ENCODE data around the gene NONO. TPM values are rescaled to one million over a fixed set of nuclear protein-coding genes. Genes with fewer than 3 reads are reported as not detected.
"Not testable (repeated sequence)": the region's sequence is repeated elsewhere in the genome, so short reads cannot be mapped to it uniquely, and the experiment has no call there.

NONO gene
- total RNA-seq = 86.8 TPM

GRCh38 chrX:71283403-71284143 is at the start of gene NONO:
Gene NONO (plus strand): TSS chrX:71283635. CDS start chrX:71290638, 7,003 bp downstream.
- ATAC-seq = peak; percentile 88

GRCh38 chrX:71235482-71235881 is 48.0 kb upstream of the NONO start:
- ATAC-seq (no peak), DNase-seq (ENCODE audit: low spot score) (no peak)

More at GRCh38 chrX:71283403-71284143, at the start of gene NONO:
- peak; percentile 86 for DNase-seq (ENCODE audit: low spot score)

GRCh38 chrX:71236836-71237235 is 46.6 kb upstream of the NONO start:
- ATAC-seq (no peak), DNase-seq (ENCODE audit: low spot score) (no peak)

GRCh38 chrX:71239781-71240180 is 43.7 kb upstream of the NONO start:
- DNase-seq (ENCODE audit: low spot score) (no peak), ATAC-seq (no peak)

DNA sequence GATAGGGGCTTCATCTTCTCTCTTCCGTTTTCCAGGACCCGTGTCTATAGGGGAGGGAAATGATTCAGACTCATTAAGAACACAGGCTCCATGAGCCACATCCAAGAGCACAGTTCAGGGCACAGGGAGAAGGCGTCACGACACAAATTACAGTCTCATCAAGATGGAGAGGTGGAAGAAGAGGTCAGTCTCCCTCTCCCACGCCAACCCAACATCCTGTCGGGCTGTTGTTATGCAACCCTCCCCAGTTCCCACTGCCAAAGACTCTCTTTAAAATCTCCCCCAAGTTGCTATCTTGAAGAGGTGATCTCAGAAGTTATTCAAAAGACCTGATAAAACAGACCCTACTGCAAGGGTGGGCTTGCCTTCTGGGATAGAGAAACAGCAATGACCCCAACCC is 42.1 kb upstream of the NONO start:
- ATAC-seq (no peak), DNase-seq (ENCODE audit: low spot score) (no peak)

DNA sequence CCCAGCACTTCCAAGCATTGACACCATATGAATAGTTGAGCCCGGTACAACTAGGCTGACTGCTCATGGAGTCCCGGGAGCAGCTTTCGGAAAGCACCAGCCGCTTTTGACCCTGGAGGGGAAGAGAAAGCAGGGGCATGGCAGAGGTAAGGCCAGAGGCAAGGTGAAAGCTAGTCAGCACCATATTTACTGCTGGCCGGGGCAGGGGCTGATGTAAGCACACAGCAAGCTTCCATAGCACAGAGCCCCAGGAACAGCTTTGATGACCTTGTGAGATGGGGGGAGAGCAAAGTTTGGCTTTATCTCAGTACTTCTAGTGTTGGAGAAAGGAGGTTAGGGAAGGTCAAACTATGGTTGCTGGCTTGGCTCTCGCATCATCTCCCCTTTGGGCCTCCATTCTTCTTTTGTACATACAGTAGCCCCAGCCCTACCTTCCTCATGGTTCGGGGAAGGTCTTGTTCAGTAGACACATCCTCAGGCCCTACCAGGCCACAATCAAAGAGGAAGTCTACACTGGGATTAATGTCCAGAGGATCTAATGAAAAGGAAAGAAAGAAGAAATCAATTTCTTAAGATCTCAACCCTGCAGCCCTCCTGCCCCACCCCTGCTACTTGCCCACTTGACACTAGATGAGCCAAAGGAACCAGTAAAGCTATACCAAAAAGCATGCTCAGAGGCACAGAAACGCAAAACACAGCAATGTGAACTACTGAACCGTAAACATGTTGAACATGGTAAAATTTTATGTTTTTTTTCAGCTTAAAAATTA is 38.9 kb upstream of the NONO start:
- ATAC-seq (no peak), DNase-seq (ENCODE audit: low spot score) (no peak)

- DNase-seq (ENCODE audit: low spot score) = no peak
- no peak for ATAC-seq
Measured at GRCh38 chrX:71245159-71245558, 38.3 kb upstream of the NONO start.

DNA sequence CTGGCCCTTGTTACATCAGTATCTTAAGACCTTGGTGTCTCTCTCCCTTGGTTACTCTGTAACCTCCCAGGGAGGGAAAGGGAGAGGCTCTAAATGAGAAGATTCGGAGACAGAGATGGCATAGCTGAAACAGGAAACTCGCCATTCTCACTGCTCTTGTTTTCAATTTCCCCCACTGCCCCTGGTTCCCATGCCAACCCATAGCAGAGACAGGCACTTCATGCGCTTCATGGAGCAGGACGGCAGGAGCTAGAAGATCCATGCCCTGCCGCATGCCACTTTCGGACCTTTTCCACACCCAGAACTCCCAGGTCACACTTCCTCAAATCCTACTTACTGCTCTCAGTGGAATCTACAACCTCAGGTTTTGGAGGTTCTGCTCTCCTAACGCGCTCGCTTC is 32.6 kb upstream of the NONO start:
- DNase-seq (ENCODE audit: low spot score) (no peak), ATAC-seq (no peak)

GRCh38 chrX:71251466-71251973 is 31.9 kb upstream of the NONO start:
- ATAC-seq = no peak
- no peak for DNase-seq (ENCODE audit: low spot score)

GRCh38 chrX:71252221-71252620 is 31.2 kb upstream of the NONO start:
- DNase-seq (ENCODE audit: low spot score) (no peak), ATAC-seq (no peak)

GRCh38 chrX:71253253-71254091 is 30.0 kb upstream of the NONO start:
- no peak for DNase-seq (ENCODE audit: low spot score)
- no peak for ATAC-seq

- DNase-seq (ENCODE audit: low spot score) (peak; percentile 84), ATAC-seq (peak; percentile 91)
Measured at GRCh38 chrX:71254092-71254963, 29.1 kb upstream of the NONO start, which contains the start of gene ZMYM3. Gene ZMYM3 (minus strand): TSS chrX:71254140. CDS start chrX:71253255, 885 bp downstream.

GRCh38 chrX:71256051-71256450 is 27.4 kb upstream of the NONO start:
- DNase-seq (ENCODE audit: low spot score) (no peak), ATAC-seq (no peak)

GRCh38 chrX:71256856-71257255 is 26.6 kb upstream of the NONO start:
- DNase-seq (ENCODE audit: low spot score) = no peak
- ATAC-seq = no peak

DNA sequence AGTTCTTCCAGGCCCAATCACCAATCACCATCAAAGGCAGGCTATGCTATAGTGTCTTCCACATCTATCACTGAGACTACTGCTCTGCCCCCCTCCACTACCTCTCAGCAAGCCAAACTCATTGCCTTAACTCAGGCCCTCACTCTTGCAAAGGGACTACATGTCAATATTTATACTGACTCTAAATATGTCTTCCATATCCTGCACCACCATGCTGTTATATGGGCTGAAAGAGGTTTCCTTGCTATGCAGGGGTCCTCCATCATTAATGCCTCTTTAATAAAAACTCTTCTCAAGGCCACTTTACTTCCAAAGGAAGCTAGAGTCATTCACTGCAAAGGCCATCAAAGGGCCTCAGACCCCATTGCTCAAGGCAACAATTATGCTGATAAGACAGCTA is 14.8 kb upstream of the NONO start:
- not testable (repeated sequence) for ATAC-seq; DNase-seq (ENCODE audit: low spot score)

DNA sequence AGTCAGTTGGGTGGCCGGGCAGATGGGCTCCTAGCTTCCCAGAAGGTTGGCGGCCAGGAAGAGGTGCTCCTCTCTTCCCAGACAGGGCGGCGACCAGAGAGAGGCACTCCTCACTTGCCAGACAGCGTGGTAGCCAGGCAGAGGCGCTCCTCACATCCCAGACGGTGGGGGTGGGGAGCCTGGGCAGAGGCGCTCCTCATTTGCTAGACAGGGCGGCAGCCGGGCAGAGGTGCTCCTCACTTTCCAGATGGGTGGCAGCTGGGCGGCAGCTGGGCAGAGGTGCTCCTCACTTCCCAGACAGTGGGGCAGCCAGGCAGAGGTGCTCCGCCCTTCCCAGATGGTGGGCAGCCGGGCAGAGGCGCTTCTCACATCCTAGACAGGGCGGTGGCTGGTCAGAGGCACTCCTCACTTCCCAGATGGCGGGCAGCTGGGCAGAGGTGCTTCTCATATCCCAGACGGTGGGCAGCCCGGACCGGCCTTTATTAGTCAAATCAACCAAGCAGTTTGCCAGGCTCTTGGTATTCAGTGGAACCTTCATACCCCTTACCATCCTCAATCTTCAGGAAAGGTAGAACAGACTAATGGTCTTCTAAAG is 13.5 kb upstream of the NONO start:
- DNase-seq (ENCODE audit: low spot score) = no peak
- ATAC-seq = no peak

DNA sequence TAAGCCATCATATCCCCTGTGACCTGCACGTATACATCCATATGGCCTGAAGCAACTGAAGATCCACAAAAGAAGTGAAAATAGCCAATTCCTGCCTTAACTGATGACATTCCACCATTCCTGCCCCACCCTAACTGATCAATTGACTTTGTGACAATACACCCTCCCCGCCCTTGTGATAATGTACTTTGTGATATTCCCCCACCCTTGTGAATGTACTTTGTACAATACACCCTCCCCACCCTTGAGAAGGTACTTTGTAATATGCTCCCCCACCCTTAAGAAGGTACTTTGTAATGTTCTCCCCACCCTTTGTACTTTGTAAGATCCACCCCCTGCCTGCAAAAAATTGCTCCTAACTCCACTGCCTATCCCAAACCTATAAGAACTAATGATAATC is 11.1 kb upstream of the NONO start:
- not testable (repeated sequence) for DNase-seq (ENCODE audit: low spot score); ATAC-seq

DNA sequence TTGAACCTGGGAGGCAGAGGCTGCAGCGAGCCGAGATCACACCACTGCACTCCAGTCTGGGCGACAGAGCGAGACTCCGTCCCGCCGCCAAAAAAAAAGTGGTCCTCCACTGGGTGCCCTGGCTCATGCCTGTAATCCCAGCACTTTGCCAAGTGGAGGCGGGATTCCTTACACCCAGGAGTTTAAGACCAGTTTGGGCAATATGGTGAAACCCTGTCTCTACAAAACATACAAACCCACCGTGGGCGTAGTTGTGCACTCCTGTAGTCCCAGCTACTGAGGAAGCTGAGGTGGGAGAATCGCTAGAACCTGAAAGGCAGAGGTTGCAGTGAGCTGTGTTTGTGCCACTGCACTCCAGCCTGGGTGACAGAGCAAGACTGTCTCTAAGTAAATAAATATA is 2.1 kb upstream of the NONO start:
- not testable (repeated sequence) for DNase-seq (ENCODE audit: low spot score); ATAC-seq

GRCh38 chrX:71282514-71283402 is 677 bp upstream of the NONO start:
- DNase-seq (ENCODE audit: low spot score) (no peak), ATAC-seq (peak; percentile 69)
